OCI-LY7 (cell line): Measurements from ENCODE around the gene PRIM2. TPM values are rescaled to one million over a fixed set of nuclear protein-coding genes. Genes with fewer than 3 reads are reported as not detected.

Experiments used
- BruUV-seq: library from RNA; stranded (reverse); fragments of 400-500 nt; replicated peaks from 2 replicates; lab custom pipeline; 2021; lab: Mats Ljungman, UMichigan
- CTCF ChIA-PET: fragments of 300-600 bp; sonication (Branson Sonifier 250); formaldehyde crosslinking; loops from one replicate; lab custom pipeline; 2022; ENCODE audit warnings: antibody characterized with exemption; ENCODE audit not compliant: unreplicated experiment; lab: Charles Lee
- POLR2A ChIA-PET: fragments of 300-600 bp; sonication (Branson Sonifier 250); formaldehyde crosslinking; loops from one replicate; lab custom pipeline; 2022; ENCODE audit warnings: antibody characterized with exemption; lab: Charles Lee
- DNase-seq: peaks from one replicate; pipeline ENCODE4 v3.0.0-alpha.2; 2015; ENCODE audit warnings: low spot score
- H2AFZ ChIP-seq: fragments of 200-600 bp; sonication (generic), shearing (Covaris generic); 2 replicates; pipeline ENCODE4 v1.6.1; 2014; ENCODE audit warnings: mild to moderate bottlenecking, antibody characterized with exemption, low read length, moderate library complexity
- H3K27ac ChIP-seq: fragments of 200-600 bp; sonication (generic); 2 replicates; pipeline ENCODE4 v1.5.1; 2014; ENCODE audit warnings: mixed run types, low read depth, mild to moderate bottlenecking, moderate library complexity, low read length, inconsistent platforms; ENCODE audit not compliant: poor library complexity, severe bottlenecking
- H3K36me3 ChIP-seq: fragments of 200-600 bp; sonication (generic); 2 replicates; pipeline ENCODE4 v1.6.1; 2014; ENCODE audit warnings: mild to moderate bottlenecking, antibody characterized with exemption, low read length, moderate library complexity, mixed read lengths; ENCODE audit not compliant: insufficient read depth
- H3K4me1 ChIP-seq: fragments of 200-600 bp; sonication (generic); 2 replicates; pipeline ENCODE4 v1.5.1; 2014; ENCODE audit warnings: mild to moderate bottlenecking, low read length; ENCODE audit not compliant: insufficient read depth, poor library complexity, severe bottlenecking
- H3K4me2 ChIP-seq: fragments of 200-600 bp; sonication (generic); 2 replicates; pipeline ENCODE4 v1.6.1; 2014; ENCODE audit warnings: mild to moderate bottlenecking, low read length
- H3K4me3 ChIP-seq: fragments of 200-600 bp; sonication (generic); 2 replicates; pipeline ENCODE4 v1.5.1; 2014; ENCODE audit warnings: mild to moderate bottlenecking, low read depth, low read length; ENCODE audit not compliant: poor library complexity, severe bottlenecking
- H3K79me2 ChIP-seq: fragments of 200-600 bp; sonication (generic); 2 replicates; pipeline ENCODE4 v1.6.1; 2016; ENCODE audit warnings: low read depth, mild to moderate bottlenecking, low read length, moderate library complexity, mixed read lengths; ENCODE audit not compliant: insufficient read depth
- H3K9me2 ChIP-seq: fragments of 200-600 bp; sonication (generic); 2 replicates; pipeline ENCODE4 v1.6.1; 2016; ENCODE audit warnings: mild to moderate bottlenecking, low read length, mixed read lengths; ENCODE audit not compliant: insufficient read depth
- H3K9me3 ChIP-seq: fragments of 200-600 bp; sonication (generic); 2 replicates; pipeline ENCODE4 v1.6.1; 2014; ENCODE audit warnings: mild to moderate bottlenecking, mixed run types, low read length, mixed read lengths
- H4K20me1 ChIP-seq: fragments of 200-600 bp; sonication (generic); 2 replicates; pipeline ENCODE4 v1.6.1; 2014; ENCODE audit warnings: mild to moderate bottlenecking, antibody characterized with exemption, low read length, moderate library complexity, mixed read lengths; ENCODE audit not compliant: insufficient read depth
- EZH2phosphoT487 ChIP-seq: fragments of 200-600 bp; sonication (generic); IDR thresholded peaks from 2 replicates; pipeline ENCODE4 v1.6.1; 2018; ENCODE audit warnings: low read depth, borderline replicate concordance, mild to moderate bottlenecking, mixed run types, antibody characterized with exemption, low read length, moderate library complexity, mixed read lengths
- intact Hi-C: fragments of 100-400 bp; cut with micrococcal nuclease; formaldehyde crosslinking; loops from one replicate; pipeline ENCODE4 v1.10.0; 2022; ENCODE audit not compliant: unreplicated experiment
- total RNA-seq, 2 experiments: library from RNA; depleted of rRNA in 1 of 2; stranded (reverse); fragments of >200 nt in 1 of 2; shearing (Covaris generic) in 1 of 2; gene quantifications; 2 replicates each; pipeline ENCODE4 v1.2.3, GENCODE V29; 2014 to 2022
- TF ChIP-seq, protein P1 (sequence below): fragments of 200-600 bp; sonication (generic); conservative IDR thresholded peaks from 2 replicates; pipeline ENCODE4 v1.5.1; 2014; ENCODE audit warnings: mild to moderate bottlenecking, antibody characterized with exemption, low read length, moderate library complexity, mixed read lengths

Gene PRIM2
- total RNA-seq, 2 experiments from 2014 or later = 28.6 to 41.4 TPM

DNA sequence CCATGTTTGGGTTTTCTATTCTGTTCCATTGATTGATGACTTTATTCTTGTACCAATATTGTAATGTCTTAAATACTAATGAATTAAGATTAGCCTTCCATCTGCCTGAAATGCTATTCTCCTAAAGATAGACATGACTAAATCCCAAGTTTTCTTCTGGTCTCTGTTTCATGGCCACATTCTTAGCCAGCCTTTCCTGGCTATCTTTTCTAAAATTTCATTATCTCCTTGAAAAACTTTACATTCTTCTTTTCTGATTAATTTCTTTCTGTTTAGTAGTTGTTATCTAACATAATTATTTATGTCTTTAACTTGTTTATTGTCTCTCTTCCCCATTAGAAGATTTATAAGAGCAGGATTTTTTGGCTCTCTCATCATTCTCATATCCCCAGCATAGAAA lies 4.4 kb upstream of the PRIM2 start:
- no peak overlapping the region for H3K4me2 ChIP-seq
- no peaks in the 10 kb centered on the region for H3K36me3 ChIP-seq
- no peaks in the 10 kb centered on the region for H3K9me3 ChIP-seq
- no peak overlapping the region for H3K4me3 ChIP-seq
- POLR2A ChIA-PET = no interaction called here
- intact Hi-C loops = loop anchor here (10.0 kb wide), 1 partner anchor 208 kb away; no protein-coding TSS in a partner anchor
- no peaks in the 10 kb centered on the region for H4K20me1 ChIP-seq
- no TSS peak for BruUV-seq
- peaks cover 5% of the 10 kb centered on the region for H3K79me2 ChIP-seq
- H3K27ac ChIP-seq = no peak overlapping the region
- no peaks in the 10 kb centered on the region for H3K9me2 ChIP-seq
- no peak for DNase-seq
- TF ChIP-seq, protein P1, sequence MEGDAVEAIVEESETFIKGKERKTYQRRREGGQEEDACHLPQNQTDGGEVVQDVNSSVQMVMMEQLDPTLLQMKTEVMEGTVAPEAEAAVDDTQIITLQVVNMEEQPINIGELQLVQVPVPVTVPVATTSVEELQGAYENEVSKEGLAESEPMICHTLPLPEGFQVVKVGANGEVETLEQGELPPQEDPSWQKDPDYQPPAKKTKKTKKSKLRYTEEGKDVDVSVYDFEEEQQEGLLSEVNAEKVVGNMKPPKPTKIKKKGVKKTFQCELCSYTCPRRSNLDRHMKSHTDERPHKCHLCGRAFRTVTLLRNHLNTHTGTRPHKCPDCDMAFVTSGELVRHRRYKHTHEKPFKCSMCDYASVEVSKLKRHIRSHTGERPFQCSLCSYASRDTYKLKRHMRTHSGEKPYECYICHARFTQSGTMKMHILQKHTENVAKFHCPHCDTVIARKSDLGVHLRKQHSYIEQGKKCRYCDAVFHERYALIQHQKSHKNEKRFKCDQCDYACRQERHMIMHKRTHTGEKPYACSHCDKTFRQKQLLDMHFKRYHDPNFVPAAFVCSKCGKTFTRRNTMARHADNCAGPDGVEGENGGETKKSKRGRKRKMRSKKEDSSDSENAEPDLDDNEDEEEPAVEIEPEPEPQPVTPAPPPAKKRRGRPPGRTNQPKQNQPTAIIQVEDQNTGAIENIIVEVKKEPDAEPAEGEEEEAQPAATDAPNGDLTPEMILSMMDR = no peak
- no peak for TF ChIP-seq EZH2phosphoT487
- H2AFZ ChIP-seq = no peak overlapping the region
- peaks cover 10% of the 10 kb centered on the region for H3K4me1 ChIP-seq
- CTCF ChIA-PET = no interaction called here

- ChIA-PET POLR2A (no interaction called here), CTCF (no interaction called here)
- Histone ChIP-seq H3K79me2 (peaks cover 14% of the 10 kb centered on the region), H3K4me3 (no peak overlapping the region), H3K4me2 (no peak overlapping the region), H3K9me3 (no peaks in the 10 kb centered on the region), H3K36me3 (peaks cover 5% of the 10 kb centered on the region), H3K27ac (no peak overlapping the region), H3K4me1 (peaks cover 19% of the 10 kb centered on the region), H4K20me1 (no peaks in the 10 kb centered on the region; the same call in 1 of the 2 replicates), H3K9me2 (no peaks in the 10 kb centered on the region), H2AFZ (no peak overlapping the region)
- DNase-seq = no peak
- TF ChIP-seq EZH2phosphoT487 = no peak
- TF ChIP-seq, protein P1 = no peak
- BruUV-seq = no TSS peak
- intact Hi-C loops = loop anchor here (10.0 kb wide), 1 partner anchor 209 kb away; no protein-coding TSS in a partner anchor
Observed at GRCh38 chr6:57313711-57314471, 3.5 kb upstream of the PRIM2 start.

DNA sequence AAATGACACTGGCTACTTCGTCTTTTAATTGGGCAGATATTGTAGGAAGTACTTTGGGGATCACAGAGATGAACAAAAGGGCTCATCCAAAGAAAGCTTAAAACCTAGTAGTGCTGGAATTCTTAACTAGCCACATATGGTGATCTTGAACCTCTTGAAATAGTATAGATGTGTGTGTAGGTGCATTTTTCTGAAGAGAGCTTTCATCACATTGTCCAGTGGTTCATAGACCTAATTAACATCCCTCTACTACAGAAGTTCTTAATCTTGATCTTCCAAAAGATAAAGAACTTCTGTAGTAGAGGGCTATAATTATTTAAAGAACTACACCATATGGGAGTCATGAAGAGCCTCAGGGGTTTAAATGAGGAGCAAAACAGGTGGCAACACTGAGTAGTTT lies 2.3 kb upstream of the PRIM2 start:
- Histone ChIP-seq H2AFZ (no peak overlapping the region), H4K20me1 (no peaks in the 10 kb centered on the region; the same call in 1 of the 2 replicates), H3K27ac (no peak overlapping the region), H3K4me2 (no peak overlapping the region), H3K9me2 (no peaks in the 10 kb centered on the region), H3K4me1 (peaks cover 26% of the 10 kb centered on the region), H3K36me3 (peaks cover 17% of the 10 kb centered on the region), H3K79me2 (peaks cover 19% of the 10 kb centered on the region), H3K4me3 (no peak overlapping the region), H3K9me3 (no peaks in the 10 kb centered on the region)
- BruUV-seq = no TSS peak
- POLR2A ChIA-PET = no interaction called here
- no peak for DNase-seq
- TF ChIP-seq EZH2phosphoT487 = no peak
- TF ChIP-seq, protein P1 = no peak
- CTCF ChIA-PET = interaction anchor here (0.6 kb wide), 1 partner anchor 1244 kb away, joined by 4 read pairs; no protein-coding TSS in a partner anchor
- intact Hi-C loops = loop anchor here (5.0 to 10.0 kb wide), 2 partner anchors 128 to 210 kb away; no protein-coding TSS in a partner anchor
